ENCODE measurements around the gene SS18L1.

DNA sequence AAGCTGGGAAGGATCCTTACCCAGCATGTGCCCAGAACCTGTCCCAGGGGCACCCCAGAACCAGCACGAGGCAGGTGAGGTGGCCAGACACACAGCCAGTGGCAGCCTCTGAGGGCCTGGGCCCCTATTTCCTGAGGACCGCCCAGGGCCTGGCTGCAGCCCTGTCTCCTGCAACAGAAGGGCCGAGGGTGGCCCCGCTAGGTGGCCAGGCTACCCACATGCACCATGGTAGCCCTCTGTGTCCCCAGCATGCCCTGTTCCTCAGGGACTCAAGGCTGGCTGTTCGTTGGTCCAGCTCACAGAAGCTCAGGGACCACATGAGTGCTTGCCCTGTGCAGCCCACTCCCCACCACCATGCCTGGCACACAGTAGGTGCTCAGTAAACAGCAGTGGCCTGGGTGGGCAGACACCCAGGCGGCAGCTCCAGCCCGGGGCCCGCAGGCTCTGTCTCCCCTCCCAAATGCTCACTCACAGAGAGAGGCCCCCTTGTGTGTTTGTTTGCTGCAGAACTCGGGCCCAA, 68.3 kb downstream of the SS18L1 start:
- TF ChIP-seq, protein P1, sequence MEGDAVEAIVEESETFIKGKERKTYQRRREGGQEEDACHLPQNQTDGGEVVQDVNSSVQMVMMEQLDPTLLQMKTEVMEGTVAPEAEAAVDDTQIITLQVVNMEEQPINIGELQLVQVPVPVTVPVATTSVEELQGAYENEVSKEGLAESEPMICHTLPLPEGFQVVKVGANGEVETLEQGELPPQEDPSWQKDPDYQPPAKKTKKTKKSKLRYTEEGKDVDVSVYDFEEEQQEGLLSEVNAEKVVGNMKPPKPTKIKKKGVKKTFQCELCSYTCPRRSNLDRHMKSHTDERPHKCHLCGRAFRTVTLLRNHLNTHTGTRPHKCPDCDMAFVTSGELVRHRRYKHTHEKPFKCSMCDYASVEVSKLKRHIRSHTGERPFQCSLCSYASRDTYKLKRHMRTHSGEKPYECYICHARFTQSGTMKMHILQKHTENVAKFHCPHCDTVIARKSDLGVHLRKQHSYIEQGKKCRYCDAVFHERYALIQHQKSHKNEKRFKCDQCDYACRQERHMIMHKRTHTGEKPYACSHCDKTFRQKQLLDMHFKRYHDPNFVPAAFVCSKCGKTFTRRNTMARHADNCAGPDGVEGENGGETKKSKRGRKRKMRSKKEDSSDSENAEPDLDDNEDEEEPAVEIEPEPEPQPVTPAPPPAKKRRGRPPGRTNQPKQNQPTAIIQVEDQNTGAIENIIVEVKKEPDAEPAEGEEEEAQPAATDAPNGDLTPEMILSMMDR (IDR thresholded peaks at IDR 0.05): no peak
- TF ChIP-seq EP300 (IDR thresholded peaks at IDR 0.05): no peak
